Vagina (tissue), 2 donors: ENCODE results near the gene STARD3. TPM values are rescaled to one million over a fixed set of nuclear protein-coding genes. Genes with fewer than 3 reads are reported as not detected.

Source experiments
- DNase-seq, 2 donors: peaks; one replicate each; pipeline ENCODE4 v3.0.0-alpha.2; 2017; ENCODE audit errors: extremely low spot score in 2 of 2
- H3K27ac ChIP-seq: fragments of 200-600 bp; sonication (generic); one replicate; pipeline ENCODE4 v1.5.1; 2019
- H3K27me3 ChIP-seq: fragments of 200-600 bp; sonication (generic); one replicate; pipeline ENCODE4 v1.5.1; 2019
- H3K36me3 ChIP-seq, 2 donors: fragments of 200-600 bp; sonication (generic); one replicate each; pipeline ENCODE4 v1.5.1; 2017 to 2019
- H3K4me1 ChIP-seq: fragments of 200-600 bp; sonication (generic); one replicate; pipeline ENCODE4 v1.5.1; 2019
- H3K4me3 ChIP-seq, 2 donors: fragments of 200-600 bp; sonication (generic); 1 replicate in 1 of 2; 2 replicates in 1 of 2; pipeline ENCODE4 v1.5.1; 2016 to 2019
- H3K9me3 ChIP-seq: fragments of 200-600 bp; sonication (generic); one replicate; pipeline ENCODE4 v1.5.1; 2019
- POLR2A ChIP-seq, 2 donors: fragments of 450-650 bp; IDR thresholded peaks; one replicate each; pipeline ENCODE4 v1.6.1; 2017; ENCODE audit warnings: antibody characterized with exemption in 2 of 2, mild to moderate bottlenecking in 2 of 2, moderate library complexity in 2 of 2
- POLR2AphosphoS5 ChIP-seq, 2 donors: sonication (generic); formaldehyde crosslinking; IDR thresholded peaks; one replicate each; pipeline ENCODE4 v1.9.0; 2017; ENCODE audit warnings: antibody characterized with exemption in 2 of 2, mild to moderate bottlenecking in 2 of 2, low read depth in 1 of 2; ENCODE audit not compliant: insufficient read depth in 1 of 2
- intact Hi-C: fragments of 100-400 bp; cut with DNase I; formaldehyde crosslinking; loops from one replicate; pipeline ENCODE4 v1.15.1; 2023
- total RNA-seq: library from RNA; depleted of rRNA; stranded (reverse); fragments of >200 nt; gene quantifications from one replicate; pipeline ENCODE4 v1.2.3, GENCODE V29; 2016
- TF ChIP-seq, protein P1 (sequence below), 3 experiments: fragments of 450-650 bp in 2 of 3; fragments of 200-600 bp in 1 of 3; sonication (generic) in 1 of 3; IDR thresholded peaks; one replicate each; pipeline ENCODE4 v1.5.1; 2017 to 2019; ENCODE audit warnings: antibody characterized with exemption in 3 of 3, mild to moderate bottlenecking in 2 of 3, moderate library complexity in 2 of 3

The STARD3 gene
- total RNA-seq, 1 donor from 2014 or later: 148 TPM

DNA sequence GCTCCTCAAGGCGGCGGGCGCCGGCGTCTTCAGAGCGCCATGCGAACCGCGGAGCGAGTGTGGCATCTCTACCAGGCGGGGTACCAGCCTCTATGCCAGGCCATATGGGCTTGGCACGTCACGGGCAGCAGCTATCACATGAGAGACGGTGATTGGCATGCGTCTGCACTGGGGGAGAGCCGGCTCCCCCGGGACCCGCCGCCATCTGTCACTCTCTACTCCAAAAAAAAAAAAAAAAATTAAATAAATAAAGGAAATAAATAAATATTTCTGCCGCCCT, 29.2 kb upstream of the STARD3 start, which contains the start of gene NEUROD2:
TSS of gene NEUROD2 (minus strand) at position 70 of the 280 bp plus-strand sequence. CDS start 1,321 bp downstream, outside the sequence.
- Histone ChIP-seq H3K27me3 (peaks cover 36% of the 10 kb centered on the region), H3K9me3 (no peaks in the 10 kb centered on the region), H3K4me3 (peak within 1 kb of the TSS; percentile 9 to 18), H3K36me3 (no peaks in the 10 kb centered on the region), H3K27ac (no peak within 1 kb of the TSS), H3K4me1 (peaks cover 34% of the 10 kb centered on the region)
- TF ChIP-seq POLR2A (IDR thresholded peaks at IDR 0.05) (no peak), POLR2AphosphoS5 (IDR thresholded peaks at IDR 0.05; ENCODE audit: insufficient read depth in 1 of 2, low read depth in 1 of 2) (no peak)
- TF ChIP-seq, protein P1, sequence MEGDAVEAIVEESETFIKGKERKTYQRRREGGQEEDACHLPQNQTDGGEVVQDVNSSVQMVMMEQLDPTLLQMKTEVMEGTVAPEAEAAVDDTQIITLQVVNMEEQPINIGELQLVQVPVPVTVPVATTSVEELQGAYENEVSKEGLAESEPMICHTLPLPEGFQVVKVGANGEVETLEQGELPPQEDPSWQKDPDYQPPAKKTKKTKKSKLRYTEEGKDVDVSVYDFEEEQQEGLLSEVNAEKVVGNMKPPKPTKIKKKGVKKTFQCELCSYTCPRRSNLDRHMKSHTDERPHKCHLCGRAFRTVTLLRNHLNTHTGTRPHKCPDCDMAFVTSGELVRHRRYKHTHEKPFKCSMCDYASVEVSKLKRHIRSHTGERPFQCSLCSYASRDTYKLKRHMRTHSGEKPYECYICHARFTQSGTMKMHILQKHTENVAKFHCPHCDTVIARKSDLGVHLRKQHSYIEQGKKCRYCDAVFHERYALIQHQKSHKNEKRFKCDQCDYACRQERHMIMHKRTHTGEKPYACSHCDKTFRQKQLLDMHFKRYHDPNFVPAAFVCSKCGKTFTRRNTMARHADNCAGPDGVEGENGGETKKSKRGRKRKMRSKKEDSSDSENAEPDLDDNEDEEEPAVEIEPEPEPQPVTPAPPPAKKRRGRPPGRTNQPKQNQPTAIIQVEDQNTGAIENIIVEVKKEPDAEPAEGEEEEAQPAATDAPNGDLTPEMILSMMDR (IDR thresholded peaks at IDR 0.05): no peak
- DNase-seq: no peak
- intact Hi-C loops: no loop called here

GRCh38 chr17:39608142-39608981, 28.6 kb upstream of the STARD3 start:
- Histone ChIP-seq H3K4me3 (no peak overlapping the region), H3K27me3 (peaks cover 36% of the 10 kb centered on the region), H3K9me3 (no peaks in the 10 kb centered on the region), H3K4me1 (peaks cover 34% of the 10 kb centered on the region), H3K27ac (no peak overlapping the region), H3K36me3 (no peaks in the 10 kb centered on the region)
- TF ChIP-seq POLR2AphosphoS5 (IDR thresholded peaks at IDR 0.05; ENCODE audit: insufficient read depth in 1 of 2, low read depth in 1 of 2) (no peak), POLR2A (IDR thresholded peaks at IDR 0.05) (no peak)
- TF ChIP-seq, protein P1 (IDR thresholded peaks at IDR 0.05): no peak
- intact Hi-C loops: no loop called here
- no peak for DNase-seq

- TF ChIP-seq POLR2A (IDR thresholded peaks at IDR 0.05) (no peak), POLR2AphosphoS5 (IDR thresholded peaks at IDR 0.05; ENCODE audit: insufficient read depth in 1 of 2, low read depth in 1 of 2) (no peak)
- TF ChIP-seq, protein P1 (IDR thresholded peaks at IDR 0.05): no peak
- no peak for DNase-seq
- Histone ChIP-seq H3K36me3 (no peaks in the 10 kb centered on the region), H3K9me3 (no peaks in the 10 kb centered on the region), H3K4me1 (peaks cover 34% of the 10 kb centered on the region), H3K4me3 (no peak overlapping the region), H3K27ac (no peak overlapping the region), H3K27me3 (peaks cover 28% of the 10 kb centered on the region)
- intact Hi-C loops: no loop called here
These were observed 27.4 kb upstream of the STARD3 start for GRCh38 chr17:39609416-39610025.

- Histone ChIP-seq H3K4me1 (peaks cover 15% of the 10 kb centered on the region), H3K27me3 (peaks cover 10% of the 10 kb centered on the region), H3K9me3 (no peaks in the 10 kb centered on the region), H3K4me3 (no peak overlapping the region), H3K27ac (no peak overlapping the region), H3K36me3 (no peaks in the 10 kb centered on the region)
- DNase-seq: no peak
- TF ChIP-seq POLR2AphosphoS5 (IDR thresholded peaks at IDR 0.05; ENCODE audit: insufficient read depth in 1 of 2, low read depth in 1 of 2) (no peak), POLR2A (IDR thresholded peaks at IDR 0.05) (no peak)
- TF ChIP-seq, protein P1 (IDR thresholded peaks at IDR 0.05): no peak
- intact Hi-C loops: no loop called here
These were observed 25.4 kb upstream of the STARD3 start for GRCh38 chr17:39611401-39612112.
